ENCODE results near the gene OXSM. TPM values are rescaled to one million over a fixed set of nuclear protein-coding genes. Genes with fewer than 3 reads are reported as not detected.

Gene OXSM
- total RNA-seq, 1 donor from 2014 or later: 8.9 TPM

Other genes with a start within 250 kb of the OXSM start
- gene TOP2B, start 125.2 kb upstream of the OXSM start, total RNA-seq: 60.1 and 68.4 TPM in 2 replicates
- gene NGLY1, start 6.6 kb upstream of the OXSM start, total RNA-seq: 22.3 and 26.6 TPM in 2 replicates

Data from dermis microvascular lymphatic vessel endothelial cell (primary cell).